ENCODE measurements around the gene CBX5.
A peak's percentile ranks its signal among the peaks of the same experiment; 100 is the strongest.

Gene CBX5

DNA sequence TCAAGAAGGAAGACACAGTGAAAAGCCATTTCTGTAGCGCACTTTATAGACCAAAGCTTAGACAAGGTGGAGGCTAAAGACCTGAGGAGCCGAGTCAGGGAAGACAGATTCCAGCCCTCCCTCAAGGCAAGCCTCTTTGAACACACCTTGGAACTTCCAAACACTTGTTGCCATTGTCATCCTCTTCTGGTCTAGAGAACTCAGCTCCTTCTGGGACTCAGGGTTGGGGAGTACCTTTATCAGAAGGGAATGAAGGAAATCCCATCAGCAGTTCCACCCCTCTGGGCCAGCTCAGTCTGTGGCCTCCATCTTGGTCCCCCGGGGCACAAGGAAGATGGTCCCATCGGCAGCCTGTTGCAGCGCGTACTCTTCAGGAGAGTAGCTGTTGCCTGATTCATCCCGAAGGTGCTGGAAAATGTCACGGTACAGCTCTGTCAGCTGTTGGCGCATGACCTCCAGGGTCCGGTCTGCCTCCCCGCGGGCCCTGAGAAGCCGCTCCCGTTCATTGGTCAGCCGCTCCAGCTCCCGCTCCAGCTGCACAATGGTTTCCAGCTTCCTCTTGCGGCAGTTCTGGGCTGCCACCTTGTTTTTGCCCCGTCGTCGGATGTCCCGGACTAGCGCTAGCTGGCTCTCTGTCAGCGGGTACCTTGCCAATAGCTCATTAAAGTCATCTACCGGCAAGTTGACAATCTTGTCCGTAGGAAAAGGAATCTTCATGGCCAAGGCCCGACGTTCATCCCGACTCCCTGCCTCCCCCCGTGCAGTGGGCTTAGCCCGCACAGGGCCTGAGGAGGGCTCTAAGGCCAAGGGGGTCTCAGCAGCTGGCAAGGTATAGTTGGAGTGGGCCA, 12.4 kb upstream of the CBX5 start:
- Histone ChIP-seq H3K18ac (ENCODE audit: low read length) (no peak overlapping the region), H3K4me3 (ENCODE audit: low read depth, low read length) (no peak overlapping the region), H3K27me3 (ENCODE audit: insufficient read depth, low read length) (no peaks in the 10 kb centered on the region), H3K9ac (ENCODE audit: low read length) (no peak overlapping the region), H3K4ac (ENCODE audit: low read depth, low read length) (no peak overlapping the region), H4K91ac (ENCODE audit: low read depth, low read length) (no peak overlapping the region), H3K9me3 (ENCODE audit: insufficient read depth, low read depth, low read length) (no peaks in the 10 kb centered on the region), H2BK12ac (ENCODE audit: low read length) (no peak overlapping the region), H3K14ac (ENCODE audit: low read length) (no peak overlapping the region), H3K36me3 (ENCODE audit: control insufficient read depth in 1 of 2, insufficient read depth in 2 of 2, low read length in 2 of 2) (peaks cover 4 to 7% of the 10 kb centered on the region in 2 experiments), H3K23ac (ENCODE audit: low read length) (no peak overlapping the region), H3K79me2 (ENCODE audit: control insufficient read depth, insufficient read depth, low read length, poor library complexity) (no peaks in the 10 kb centered on the region), H3K4me1 (ENCODE audit: control insufficient read depth in 1 of 2, insufficient read depth in 2 of 2, low read length in 2 of 2) (no peaks in the 10 kb centered on the region), H3K27ac (ENCODE audit: low read depth, low read length) (no peak overlapping the region), H2BK120ac (ENCODE audit: insufficient read depth, low read length, poor library complexity) (no peak overlapping the region), H3K4me2 (ENCODE audit: low read length) (no peak overlapping the region), H4K8ac (ENCODE audit: low read depth, low read length) (no peak overlapping the region), H2BK5ac (ENCODE audit: low read depth, low read length, poor library complexity) (no peak overlapping the region), H3K79me1 (ENCODE audit: low read length) (no peaks in the 10 kb centered on the region), H4K12ac (ENCODE audit: low read depth, low read length) (no peak overlapping the region), H2AK5ac (ENCODE audit: low read length) (no peak overlapping the region), H2AFZ (ENCODE audit: insufficient read depth, low read length, poor library complexity) (no peak overlapping the region)
- no peak for DNase-seq
- no CpG with 5 or more reads among the region's 30 CpGs for WGBS (ENCODE audit: extremely low coverage, insufficient coverage, insufficient read length)

- no CpG with 5 or more reads among the region's 8 CpGs for WGBS (ENCODE audit: extremely low coverage, insufficient coverage, insufficient read length)
- no peak overlapping the region for H2AK5ac ChIP-seq (ENCODE audit: low read length)
- H4K8ac ChIP-seq (ENCODE audit: low read depth, low read length): no peak overlapping the region
- H4K12ac ChIP-seq (ENCODE audit: low read depth, low read length): no peak overlapping the region
- no peak overlapping the region for H3K27ac ChIP-seq (ENCODE audit: low read depth, low read length)
- peaks cover 14 to 38% of the 10 kb centered on the region in 2 experiments for H3K36me3 ChIP-seq (ENCODE audit: control insufficient read depth in 1 of 2, insufficient read depth in 2 of 2, low read length in 2 of 2)
- no peak overlapping the region for H2BK120ac ChIP-seq (ENCODE audit: insufficient read depth, low read length, poor library complexity)
- peak in 1 of 2 donors; percentile 24 for DNase-seq
- H3K14ac ChIP-seq (ENCODE audit: low read length): no peak overlapping the region
- no peaks in the 10 kb centered on the region for H3K79me2 ChIP-seq (ENCODE audit: control insufficient read depth, insufficient read depth, low read length, poor library complexity)
- no peak overlapping the region for H3K18ac ChIP-seq (ENCODE audit: low read length)
- no peaks in the 10 kb centered on the region for H3K79me1 ChIP-seq (ENCODE audit: low read length)
- H3K4me1 ChIP-seq (ENCODE audit: control insufficient read depth in 1 of 2, insufficient read depth in 2 of 2, low read length in 2 of 2): peaks cover 2 to 8% of the 10 kb centered on the region in 2 experiments
- no peak overlapping the region for H3K4me3 ChIP-seq (ENCODE audit: low read depth, low read length)
- no peak overlapping the region for H2BK5ac ChIP-seq (ENCODE audit: low read depth, low read length, poor library complexity)
- no peak overlapping the region for H2AFZ ChIP-seq (ENCODE audit: insufficient read depth, low read length, poor library complexity)
- no peak overlapping the region for H3K9ac ChIP-seq (ENCODE audit: low read length)
- no peak overlapping the region for H4K91ac ChIP-seq (ENCODE audit: low read depth, low read length)
- no peaks in the 10 kb centered on the region for H3K27me3 ChIP-seq (ENCODE audit: insufficient read depth, low read length)
- H2BK12ac ChIP-seq (ENCODE audit: low read length): no peak overlapping the region
- H3K23ac ChIP-seq (ENCODE audit: low read length): no peak overlapping the region
- H3K4me2 ChIP-seq (ENCODE audit: low read length): no peak overlapping the region
- no peak overlapping the region for H3K4ac ChIP-seq (ENCODE audit: low read depth, low read length)
- H3K9me3 ChIP-seq (ENCODE audit: insufficient read depth, low read depth, low read length): no peaks in the 10 kb centered on the region
Measured at GRCh38 chr12:54287261-54288157, 7.6 kb upstream of the CBX5 start.

DNA sequence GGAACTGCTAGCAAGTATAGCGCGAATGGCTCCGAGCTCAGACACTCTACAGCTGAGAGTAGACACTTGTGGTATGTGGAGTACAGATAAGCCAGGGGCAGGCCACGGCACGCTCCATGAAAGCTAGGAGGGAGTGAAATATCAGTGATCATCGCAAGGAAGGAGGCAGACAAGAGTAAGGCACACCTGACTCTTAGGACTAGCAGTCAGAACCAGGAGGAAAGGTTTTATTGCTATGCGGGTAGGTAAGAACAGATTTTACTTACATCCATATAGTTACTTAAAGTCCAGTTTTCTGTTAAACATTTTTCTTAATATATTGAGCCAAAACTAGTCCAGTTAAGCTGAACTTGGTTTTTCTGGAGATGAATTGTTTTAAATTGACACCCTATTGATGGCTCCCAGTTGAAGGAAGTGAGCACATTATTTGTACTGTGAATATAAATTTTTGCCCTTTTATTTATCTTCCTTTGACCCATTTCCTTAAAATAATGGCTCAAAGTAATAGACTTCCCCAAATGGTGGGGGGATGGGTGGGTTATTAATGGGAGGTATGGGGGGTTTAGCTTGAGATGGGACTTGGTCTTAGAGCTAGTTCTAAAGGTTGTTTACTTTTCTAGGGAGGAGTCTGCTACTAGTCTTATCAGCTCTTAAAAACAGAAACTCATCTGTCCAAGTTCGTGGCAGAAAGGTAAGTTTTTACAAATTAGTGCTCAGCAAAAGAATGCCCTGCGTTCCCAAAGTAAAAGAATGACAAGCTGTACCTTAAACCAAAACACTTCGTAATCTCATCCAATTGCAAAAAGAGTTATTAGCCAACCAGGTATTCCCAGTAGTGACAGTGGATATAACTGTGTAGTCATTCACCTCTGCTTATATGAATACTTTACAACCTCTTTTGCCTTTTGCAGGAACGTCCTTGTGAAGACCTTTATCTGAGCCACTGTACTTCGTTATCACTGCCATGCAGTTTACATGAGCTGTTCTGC, 6.4 kb upstream of the CBX5 start:
- H3K18ac ChIP-seq (ENCODE audit: low read length): no peak overlapping the region
- no peaks in the 10 kb centered on the region for H3K27me3 ChIP-seq (ENCODE audit: insufficient read depth, low read length)
- peak overlapping the region; percentile 20 for H3K9ac ChIP-seq (ENCODE audit: low read length)
- no peak overlapping the region for H2BK120ac ChIP-seq (ENCODE audit: insufficient read depth, low read length, poor library complexity)
- no peak overlapping the region for H2AK5ac ChIP-seq (ENCODE audit: low read length)
- H3K27ac ChIP-seq (ENCODE audit: low read depth, low read length): no peak overlapping the region
- H3K36me3 ChIP-seq (ENCODE audit: control insufficient read depth in 1 of 2, insufficient read depth in 2 of 2, low read length in 2 of 2): peaks cover 18 to 45% of the 10 kb centered on the region in 2 experiments
- peaks cover under 1% of the 10 kb centered on the region for H3K79me1 ChIP-seq (ENCODE audit: low read length)
- H3K14ac ChIP-seq (ENCODE audit: low read length): no peak overlapping the region
- no peak overlapping the region for H2BK12ac ChIP-seq (ENCODE audit: low read length)
- no peak overlapping the region for H4K12ac ChIP-seq (ENCODE audit: low read depth, low read length)
- H4K91ac ChIP-seq (ENCODE audit: low read depth, low read length): no peak overlapping the region
- H2BK5ac ChIP-seq (ENCODE audit: low read depth, low read length, poor library complexity): no peak overlapping the region
- H3K9me3 ChIP-seq (ENCODE audit: insufficient read depth, low read depth, low read length): no peaks in the 10 kb centered on the region
- H4K8ac ChIP-seq (ENCODE audit: low read depth, low read length): no peak overlapping the region
- WGBS (ENCODE audit: extremely low coverage, insufficient coverage, insufficient read length): no CpG with 5 or more reads among the region's 12 CpGs
- peaks cover under 1% of the 10 kb centered on the region for H3K79me2 ChIP-seq (ENCODE audit: control insufficient read depth, insufficient read depth, low read length, poor library complexity)
- H3K4me2 ChIP-seq (ENCODE audit: low read length): peak overlapping the region; percentile 38
- peak overlapping the region; percentile 5 for H3K23ac ChIP-seq (ENCODE audit: low read length)
- no peak overlapping the region for H3K4ac ChIP-seq (ENCODE audit: low read depth, low read length)
- no peak overlapping the region for H3K4me3 ChIP-seq (ENCODE audit: low read depth, low read length)
- peak; percentile 23 to 40 for DNase-seq
- no peak overlapping the region for H2AFZ ChIP-seq (ENCODE audit: insufficient read depth, low read length, poor library complexity)
- H3K4me1 ChIP-seq (ENCODE audit: control insufficient read depth in 1 of 2, insufficient read depth in 2 of 2, low read length in 2 of 2): peaks cover 4 to 8% of the 10 kb centered on the region in 2 experiments
